GM12878 (cell line): ENCODE measurements around the gene DOCK9. TPM values are rescaled to one million over a fixed set of nuclear protein-coding genes. Genes with fewer than 3 reads are reported as not detected.

Experiments
- ATAC-seq: fragments of 200-7000 bp; cut with Tn5 transposase; 3 replicates; pipeline ENCODE4 v1.9.1; 2020; ENCODE audit warnings: mild to moderate bottlenecking, moderate library complexity
- BruUV-seq: library from RNA; stranded (reverse); fragments of 400-500 nt; replicated peaks from 2 replicates; lab custom pipeline; 2021; lab: Mats Ljungman, UMichigan
- CTCF ChIA-PET: fragments of 300-600 bp; sonication (Branson Sonifier 250); formaldehyde crosslinking; extraction: SDS; loops from one replicate; lab custom pipeline; 2021; ENCODE audit warnings: inconsistent platforms; lab: Yijun Ruan, JAX
- POLR2A ChIA-PET: fragments of 350-600 bp; formaldehyde crosslinking; extraction: SDS; loops from one replicate; lab custom pipeline; 2021; ENCODE audit warnings: inconsistent platforms; lab: Charles Lee
- RAD21 ChIA-PET: fragments of 300-600 bp; sonication (Branson Sonifier 250); formaldehyde crosslinking; loops from one replicate; lab custom pipeline; 2023; ENCODE audit warnings: antibody characterized with exemption; ENCODE audit not compliant: unreplicated experiment; lab: Charles Lee
- SMC1A ChIA-PET: fragments of 300-600 bp; sonication (Branson Sonifier 250); formaldehyde crosslinking; loops from one replicate; lab custom pipeline; 2023; ENCODE audit not compliant: unreplicated experiment, uncharacterized antibody; lab: Charles Lee
- DNase-seq: peaks from one replicate; pipeline ENCODE4 v3.0.0-alpha.2; 2011; ENCODE audit warnings: low read depth, low spot score
- FAIRE-seq: peaks from 3 replicates; lab custom pipeline; 2011; peaks lifted over from hg19 to GRCh38; lab: Jason Lieb, UNC
- H2AFZ ChIP-seq: 2 replicates; pipeline ENCODE4 v1.6.0; 2011; ENCODE audit warnings: low read depth, low read length, control low read depth; ENCODE audit not compliant: control insufficient read depth
- H3K27ac ChIP-seq: 2 replicates; pipeline ENCODE4 v1.5.1; 2011; ENCODE audit warnings: control low read depth; ENCODE audit not compliant: control insufficient read depth, insufficient read depth
- H3K27me3 ChIP-seq, 2 experiments: replicated peaks in 1 of 2; 2 replicates each; pipeline versions ENCODE4 v1.6.0 to v1.6.1; 2011; ENCODE audit warnings: low read length in 1 of 2; ENCODE audit not compliant: control insufficient read depth in 2 of 2, insufficient read depth in 2 of 2
- H3K36me3 ChIP-seq, 2 experiments: 2 replicates each; pipeline ENCODE4 v1.5.1; 2011; ENCODE audit warnings: low read length in 1 of 2; ENCODE audit not compliant: control insufficient read depth in 2 of 2, insufficient read depth in 2 of 2
- H3K4me1 ChIP-seq: 2 replicates; pipeline ENCODE4 v1.6.1; 2011; ENCODE audit warnings: mild to moderate bottlenecking, low read length, moderate library complexity, mixed read lengths; ENCODE audit not compliant: control insufficient read depth, insufficient read depth
- H3K4me2 ChIP-seq: 2 replicates; pipeline ENCODE4 v1.6.0; 2011; ENCODE audit warnings: control low read depth; ENCODE audit not compliant: control insufficient read depth, insufficient read depth
- H3K4me3 ChIP-seq: fragments of 200-600 bp; sonication (generic); 2 replicates; pipeline ENCODE4 v1.5.1; 2016
- H3K79me2 ChIP-seq: 2 replicates; pipeline ENCODE4 v1.6.0; 2011; ENCODE audit warnings: low read length; ENCODE audit not compliant: control insufficient read depth, insufficient read depth
- H3K9ac ChIP-seq: 2 replicates; pipeline ENCODE4 v1.8.0; 2011; ENCODE audit warnings: low read length, control low read depth, mixed read lengths; ENCODE audit not compliant: control insufficient read depth, insufficient read depth
- H3K9me3 ChIP-seq: replicated peaks from 3 replicates; pipeline ENCODE4 v1.5.1; 2011; ENCODE audit warnings: mild to moderate bottlenecking, low read length; ENCODE audit not compliant: control insufficient read depth, insufficient read depth
- H4K20me1 ChIP-seq: 2 replicates; pipeline ENCODE4 v1.6.0; 2011; ENCODE audit not compliant: control insufficient read depth, insufficient read depth
- ETV6 ChIP-seq, 2 experiments: fragments of 450-650 bp in 1 of 2; IDR thresholded peaks in 1 of 2; conservative IDR thresholded peaks in 1 of 2; 2 replicates each; pipeline ENCODE4 v1.6.1; 2014; ENCODE audit warnings: antibody characterized with exemption in 1 of 2, borderline replicate concordance in 1 of 2, low read depth in 1 of 2, mild to moderate bottlenecking in 1 of 2, moderate library complexity in 1 of 2
- YBX1 ChIP-seq: fragments of 450-650 bp; IDR thresholded peaks from 2 replicates; pipeline ENCODE4 v1.6.1; 2016; ENCODE audit warnings: antibody characterized with exemption
- WGBS: methylation state at CpG from one replicate; pipeline ENCODE4 v1.1.6; 2016; ENCODE audit warnings: low lambda C conversion rate; ENCODE audit not compliant: insufficient replicate concordance, insufficient coverage; ENCODE audit errors: missing lambda C conversion rate; 5-methylcytosine and 5-hydroxymethylcytosine counted together
- in situ Hi-C: fragments of 300-500 bp; cut with MboI; formaldehyde crosslinking; loops from 9 replicates; pipeline ENCODE4 v1.14.3; 2018; ENCODE audit warnings: mixed read lengths
- intact Hi-C: fragments of 100-400 bp; cut with micrococcal nuclease; formaldehyde crosslinking; loops from one replicate; pipeline ENCODE4 v1.14.2; 2022; ENCODE audit not compliant: unreplicated experiment
- polyA plus RNA-seq, 11 experiments: library from polyadenylated mRNA; depleted of rRNA in 4 of 11; unstranded in 6 of 11; stranded (reverse) in 5 of 11; fragments of >200 nt; fragmentation: Nextera tagmentation in 4 of 11; fragmentation: Illumina TruSeq in 1 of 11; extraction: Ambion mirVana in 4 of 11; extraction: Trizol in 1 of 11; gene quantifications; 1 replicate in 1 of 11; 2 replicates in 10 of 11; pipeline versions ENCODE4 v1.2.1 to v1.2.3, GENCODE V29; 2011 to 2016; ENCODE audit warnings: inconsistent platforms in 2 of 11, missing spikeins in 2 of 11, low read depth in 1 of 11
- total RNA-seq, 4 experiments: library from RNA; depleted of rRNA in 3 of 4; stranded (reverse); fragments of >200 nt in 3 of 4; fragmentation: Illumina TruSeq in 1 of 4; extraction: Trizol in 1 of 4; gene quantifications; 2 replicates each; pipeline versions ENCODE4 v1.2.1 to v1.2.3, GENCODE V29; 2013 to 2021
- TF ChIP-seq, protein P1 (sequence below): fragments of 450-650 bp; IDR thresholded peaks from 2 replicates; pipeline ENCODE4 v1.6.1; 2016; ENCODE audit warnings: mild to moderate bottlenecking, moderate library complexity, borderline replicate concordance

The DOCK9 gene
- total and polyA plus RNA-seq, 10 of the 15 experiments (the other 5 are each of a cell fraction or from before 2014, with no cell fraction given): 0.09 to 2.9 (median 0.74) TPM

DNA sequence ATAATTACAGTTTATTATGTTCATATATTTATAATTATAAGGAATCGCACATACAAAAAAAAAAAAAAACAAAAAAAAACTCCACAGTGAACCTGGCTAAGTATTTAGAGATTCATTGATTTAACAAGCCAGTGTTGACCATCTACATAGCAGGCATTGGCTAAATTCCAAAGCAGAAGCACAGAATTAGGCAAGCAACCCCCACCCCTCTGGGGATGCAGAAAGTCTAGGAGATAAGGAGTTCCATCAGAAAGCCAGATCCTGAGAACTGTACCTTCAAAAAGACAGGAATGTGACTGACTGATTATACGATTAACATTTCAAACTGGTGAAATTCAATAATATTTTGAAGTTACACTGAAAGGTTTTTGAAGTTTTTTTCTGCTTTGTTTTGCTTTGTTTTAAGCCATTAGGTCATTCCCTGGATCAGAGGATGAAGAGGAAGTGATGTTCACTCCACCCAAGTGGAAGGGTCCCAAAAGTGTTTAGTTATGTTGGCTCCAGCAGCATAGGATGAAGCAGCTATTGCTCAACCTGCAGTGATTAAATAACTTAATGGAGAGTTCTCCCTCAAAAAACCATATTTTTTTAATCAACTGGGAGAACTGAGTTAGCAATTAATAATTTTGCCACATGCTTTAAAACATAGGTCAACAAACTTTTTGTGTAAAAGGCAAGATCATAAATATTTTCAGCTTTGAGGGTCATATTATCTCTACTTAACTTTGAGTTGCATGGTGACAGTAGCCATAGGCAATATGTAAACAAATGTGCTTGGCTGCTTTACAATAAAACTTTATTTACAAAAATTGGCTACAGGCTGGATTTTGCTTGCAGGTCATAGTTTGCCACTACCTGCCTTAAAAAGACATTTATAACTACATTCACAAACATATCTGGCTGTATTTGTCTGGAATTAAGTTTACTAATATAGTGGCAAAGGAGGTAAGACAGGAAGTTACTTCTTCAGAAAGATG lies 49.6 kb downstream of the DOCK9 start:
- CTCF ChIA-PET: no interaction called here

More for the DNA sequence above, 49.6 kb downstream of the DOCK9 start:
- no peaks in the 10 kb centered on the region for H4K20me1 ChIP-seq
- H3K4me1 ChIP-seq: no peaks in the 10 kb centered on the region
- intact Hi-C loops (no loop called here), in situ Hi-C loops (no loop called here)
- H3K4me3 ChIP-seq: no peak overlapping the region
- TF ChIP-seq, protein P1, sequence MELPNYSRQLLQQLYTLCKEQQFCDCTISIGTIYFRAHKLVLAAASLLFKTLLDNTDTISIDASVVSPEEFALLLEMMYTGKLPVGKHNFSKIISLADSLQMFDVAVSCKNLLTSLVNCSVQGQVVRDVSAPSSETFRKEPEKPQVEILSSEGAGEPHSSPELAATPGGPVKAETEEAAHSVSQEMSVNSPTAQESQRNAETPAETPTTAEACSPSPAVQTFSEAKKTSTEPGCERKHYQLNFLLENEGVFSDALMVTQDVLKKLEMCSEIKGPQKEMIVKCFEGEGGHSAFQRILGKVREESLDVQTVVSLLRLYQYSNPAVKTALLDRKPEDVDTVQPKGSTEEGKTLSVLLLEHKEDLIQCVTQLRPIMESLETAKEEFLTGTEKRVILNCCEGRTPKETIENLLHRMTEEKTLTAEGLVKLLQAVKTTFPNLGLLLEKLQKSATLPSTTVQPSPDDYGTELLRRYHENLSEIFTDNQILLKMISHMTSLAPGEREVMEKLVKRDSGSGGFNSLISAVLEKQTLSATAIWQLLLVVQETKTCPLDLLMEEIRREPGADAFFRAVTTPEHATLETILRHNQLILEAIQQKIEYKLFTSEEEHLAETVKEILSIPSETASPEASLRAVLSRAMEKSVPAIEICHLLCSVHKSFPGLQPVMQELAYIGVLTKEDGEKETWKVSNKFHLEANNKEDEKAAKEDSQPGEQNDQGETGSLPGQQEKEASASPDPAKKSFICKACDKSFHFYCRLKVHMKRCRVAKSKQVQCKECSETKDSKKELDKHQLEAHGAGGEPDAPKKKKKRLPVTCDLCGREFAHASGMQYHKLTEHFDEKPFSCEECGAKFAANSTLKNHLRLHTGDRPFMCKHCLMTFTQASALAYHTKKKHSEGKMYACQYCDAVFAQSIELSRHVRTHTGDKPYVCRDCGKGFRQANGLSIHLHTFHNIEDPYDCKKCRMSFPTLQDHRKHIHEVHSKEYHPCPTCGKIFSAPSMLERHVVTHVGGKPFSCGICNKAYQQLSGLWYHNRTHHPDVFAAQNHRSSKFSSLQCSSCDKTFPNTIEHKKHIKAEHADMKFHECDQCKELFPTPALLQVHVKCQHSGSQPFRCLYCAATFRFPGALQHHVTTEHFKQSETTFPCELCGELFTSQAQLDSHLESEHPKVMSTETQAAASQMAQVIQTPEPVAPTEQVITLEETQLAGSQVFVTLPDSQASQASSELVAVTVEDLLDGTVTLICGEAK: peak; percentile 60
- TF ChIP-seq ETV6 (conservative IDR thresholded peaks at IDR 0.05 in 1 of 2, IDR thresholded peaks at IDR 0.05 in 1 of 2; ENCODE audit: borderline replicate concordance in 1 of 2, low read depth in 1 of 2) (no peak), YBX1 (no peak)
- H3K36me3 ChIP-seq: no peaks in the 10 kb centered on the region
- ChIA-PET SMC1A (no interaction called here), RAD21 (interaction anchor here (0.8 kb wide), 1 partner anchor 19 kb away, joined by 3 read pairs; no protein-coding TSS in a partner anchor), POLR2A (no interaction called here)
- no peaks in the 10 kb centered on the region for H3K27me3 ChIP-seq
- no peak for FAIRE-seq
- H3K79me2 ChIP-seq: no peaks in the 10 kb centered on the region
- no peaks in the 10 kb centered on the region for H3K9me3 ChIP-seq
- H3K27ac ChIP-seq: no peak overlapping the region
- DNase-seq: no peak
- 50% methylated on average over 2 of the region's 2 CpGs for WGBS
- no TSS peak for BruUV-seq
- H3K9ac ChIP-seq: no peak overlapping the region
- ATAC-seq: no peak
- H2AFZ ChIP-seq: no peak overlapping the region
- no peak overlapping the region for H3K4me2 ChIP-seq
